Measurements from ENCODE around the gene CYTH1. TPM values are rescaled to one million over a fixed set of nuclear protein-coding genes. Genes with fewer than 3 reads are reported as not detected.
A peak's percentile ranks its signal among the peaks of the same experiment; 100 is the strongest.
"Not testable (repeated sequence)": the region's sequence is repeated elsewhere in the genome, so short reads cannot be mapped to it uniquely, and the experiment has no call there.

CYTH1 gene
- total and polyA plus RNA-seq, 12 donors, result 26.0 to 141 (median 46.2) TPM

- TF ChIP-seq POLR2A (IDR thresholded peaks at IDR 0.05) (no peak), CTCF (IDR thresholded peaks at IDR 0.05) (no peak)
- Histone ChIP-seq H3K4me1 (replicated peaks in 1 of 2) (peaks cover 8 to 10% of the 10 kb centered on the region in 2 donors), H3K27me3 (no peaks in the 10 kb centered on the region), H3K27ac (no peak overlapping the region), H3K36me3 (replicated peaks in 1 of 2) (peaks cover 0 to 42% of the 10 kb centered on the region in 2 donors), H3K9me3 (replicated peaks in 1 of 3) (no peaks in the 10 kb centered on the region), H3K4me3 (no peak overlapping the region)
- intact Hi-C loops (cut with DNase I), result no loop called here
- 73 to 82% (median 79%) methylated on average over 4 to 5 of the region's 5 CpGs for WGBS, 4 donors
- DNase-seq, result peak in 3 of 7 donors; percentile 30 to 52 (median 46)
Measured at GRCh38 chr17:78672871-78673371, 109.2 kb downstream of the CYTH1 start.

- H3K4me1 ChIP-seq (replicated peaks in 1 of 2), result peaks cover 2 to 4% of the 10 kb centered on the region in 2 donors
- H3K27ac ChIP-seq, result no peak overlapping the region
- TF ChIP-seq CTCF (IDR thresholded peaks at IDR 0.05), result no peak
- no peak for TF ChIP-seq POLR2A (IDR thresholded peaks at IDR 0.05)
- H3K27me3 ChIP-seq, result no peaks in the 10 kb centered on the region
- H3K9me3 ChIP-seq (replicated peaks in 1 of 3), result no peaks in the 10 kb centered on the region
- WGBS, 4 donors, result 87 to 92% (median 92%) methylated on average over 11 of the region's 11 CpGs
- DNase-seq, result no peak
- no peak overlapping the region for H3K4me3 ChIP-seq
- peaks cover 0 to 38% of the 10 kb centered on the region in 2 donors for H3K36me3 ChIP-seq (replicated peaks in 1 of 2)
- intact Hi-C loops (cut with DNase I), result no loop called here
Measured at GRCh38 chr17:78672005-78672404, 110.1 kb downstream of the CYTH1 start.

GRCh38 chr17:78671726-78672001, 110.4 kb downstream of the CYTH1 start:
- H3K4me1 ChIP-seq (replicated peaks in 1 of 2); H3K27ac ChIP-seq; H3K9me3 ChIP-seq (replicated peaks in 1 of 3); intact Hi-C loops (cut with DNase I); DNase-seq; H3K4me3 ChIP-seq; H3K27me3 ChIP-seq: not testable (repeated sequence)
- WGBS, 4 donors, result 72 to 91% (median 75%) methylated on average over 3 of the region's 3 CpGs
- H3K36me3 ChIP-seq (replicated peaks in 1 of 2), result peaks cover 0 to 35% of the 10 kb centered on the region in 2 donors

GRCh38 chr17:78670850-78671725, 111.0 kb downstream of the CYTH1 start:
- WGBS, 4 donors, result 92 to 94% (median 93%) methylated on average over 20 of the region's 20 CpGs
- no peaks in the 10 kb centered on the region for H3K27me3 ChIP-seq
- peaks cover 12% of the 10 kb centered on the region in 2 donors for H3K4me1 ChIP-seq (replicated peaks in 1 of 2)
- no peak for TF ChIP-seq POLR2A (IDR thresholded peaks at IDR 0.05)
- TF ChIP-seq CTCF (IDR thresholded peaks at IDR 0.05), result no peak
- H3K9me3 ChIP-seq (replicated peaks in 1 of 3), result no peaks in the 10 kb centered on the region
- H3K27ac ChIP-seq, result no peak overlapping the region
- intact Hi-C loops (cut with DNase I), result no loop called here
- H3K4me3 ChIP-seq, result no peak overlapping the region
- DNase-seq, result peak in 1 of 7 donors; percentile 10
- peaks cover 0 to 29% of the 10 kb centered on the region in 2 donors for H3K36me3 ChIP-seq (replicated peaks in 1 of 2)

Data from adrenal gland (tissue), 12 donors.